GM21360 (cell line): ENCODE measurements around the gene AMIGO2.
"Not testable (repeated sequence)": the region's sequence is repeated elsewhere in the genome, so short reads cannot be mapped to it uniquely, and the experiment has no call there.

Experiments used
- ATAC-seq: cut with Tn5 transposase; IDR thresholded peaks from one replicate; pipeline ENCODE4 v1.9.1; 2021; ENCODE audit warnings: mild to moderate bottlenecking, moderate library complexity; ENCODE audit not compliant: unreplicated experiment

The AMIGO2 gene

DNA sequence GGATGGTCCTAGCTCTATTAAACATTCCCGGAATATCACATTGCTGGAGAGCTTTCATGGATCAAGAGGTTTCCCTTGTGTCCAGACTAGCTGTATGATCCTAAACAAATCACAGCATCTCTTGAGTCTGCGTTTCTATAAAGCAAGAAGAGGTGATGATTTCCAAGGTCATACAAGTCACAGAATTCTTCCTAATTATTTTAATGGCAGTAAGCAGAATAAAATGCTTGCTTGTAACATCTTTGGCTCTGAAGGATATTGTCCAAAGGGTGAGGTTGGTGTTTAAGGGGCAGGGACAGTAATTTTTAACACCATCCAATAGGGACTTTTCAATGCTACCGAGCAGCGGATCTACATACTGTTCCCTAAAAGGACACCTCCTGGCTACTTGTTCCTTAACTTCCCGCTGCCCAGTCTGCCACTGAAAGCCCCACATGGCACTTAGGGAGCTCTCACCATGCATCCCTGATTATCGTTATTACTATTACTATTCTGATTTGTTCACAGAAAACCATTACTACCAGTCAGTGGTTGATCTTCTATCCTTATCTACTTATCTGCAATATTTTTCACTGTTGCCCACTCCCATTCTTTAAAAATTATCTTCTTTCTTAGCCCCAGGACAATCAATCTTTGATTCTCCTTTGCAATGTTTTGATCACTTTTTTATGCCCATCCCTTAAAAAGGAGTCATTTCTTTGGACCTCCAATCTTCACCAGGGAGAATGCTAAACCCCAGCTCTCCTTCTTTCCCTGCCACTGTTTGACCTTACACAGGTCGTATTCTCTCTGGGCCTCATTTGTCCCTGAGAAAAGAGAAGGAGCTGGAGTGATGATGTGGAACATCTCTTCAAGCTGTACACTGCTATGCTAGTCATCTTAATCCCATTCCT is 4.3 kb downstream of the AMIGO2 start:
- no peak for ATAC-seq

DNA sequence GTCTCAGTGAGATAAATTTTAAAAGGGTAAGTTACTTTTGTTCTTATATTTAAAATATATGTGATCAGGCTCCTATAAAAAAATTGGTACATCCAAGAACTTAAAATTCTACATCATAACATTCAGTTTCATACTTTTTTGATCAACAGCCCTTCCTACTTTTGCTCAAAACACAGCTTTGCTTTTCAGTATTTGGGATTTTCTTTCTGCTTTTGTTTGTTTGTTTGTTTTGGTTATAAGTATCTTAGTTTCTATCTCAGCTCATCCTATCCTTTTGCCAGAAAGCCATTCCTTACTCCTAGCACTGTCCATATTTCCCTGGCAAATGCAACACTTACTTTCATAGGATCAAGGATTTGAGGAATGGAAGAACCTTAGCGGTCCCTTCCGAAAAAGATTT is 5.0 kb downstream of the AMIGO2 start:
- no peak for ATAC-seq

DNA sequence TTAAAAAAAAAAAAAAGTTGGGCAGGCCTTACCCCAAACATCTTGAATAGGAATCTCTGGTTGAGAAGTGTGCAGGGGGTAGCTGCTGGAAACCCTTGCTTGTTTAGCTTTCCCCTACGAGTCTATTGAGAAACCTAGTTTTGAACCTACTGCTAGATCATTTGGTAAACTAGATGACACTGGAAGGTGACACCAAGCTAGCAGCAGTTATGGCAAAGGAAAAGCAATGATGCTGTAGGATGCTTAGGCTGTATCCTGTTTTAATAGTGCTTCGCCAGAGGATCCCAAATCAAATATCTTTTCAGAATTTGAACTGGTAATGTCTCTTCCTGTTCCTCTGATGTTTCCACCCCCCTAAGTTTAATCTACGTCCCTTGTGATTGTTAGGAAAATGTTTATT is 5.8 kb downstream of the AMIGO2 start:
- ATAC-seq, result no peak

DNA sequence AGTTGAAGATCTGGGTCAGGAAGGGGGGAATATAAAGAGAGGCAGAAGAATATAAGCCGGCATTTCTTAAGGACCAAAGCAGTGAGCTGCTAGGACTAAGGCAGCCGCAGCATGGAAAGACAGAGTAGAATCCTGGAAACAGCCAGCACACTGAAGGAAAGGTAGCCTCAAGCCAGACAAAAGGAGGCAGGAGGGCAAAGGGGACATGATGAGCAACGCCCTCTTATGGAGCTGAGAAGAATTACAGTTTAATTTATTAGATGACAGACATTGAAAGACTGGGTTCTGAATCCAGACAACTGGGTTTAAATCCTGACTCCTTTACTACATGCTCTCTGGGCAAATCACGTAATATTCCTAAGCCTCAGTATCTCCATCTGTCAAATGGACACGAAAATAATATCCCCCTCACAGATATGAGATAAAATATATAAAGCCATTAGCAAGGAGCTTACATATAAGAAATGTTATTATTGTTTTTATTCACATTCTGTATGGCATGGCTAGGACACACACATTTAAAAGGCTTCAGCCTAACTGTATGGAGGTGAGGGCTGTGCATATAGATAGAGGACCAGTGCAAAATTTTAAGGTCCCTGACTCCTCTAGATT is 8.4 kb downstream of the AMIGO2 start:
- ATAC-seq, result no peak

DNA sequence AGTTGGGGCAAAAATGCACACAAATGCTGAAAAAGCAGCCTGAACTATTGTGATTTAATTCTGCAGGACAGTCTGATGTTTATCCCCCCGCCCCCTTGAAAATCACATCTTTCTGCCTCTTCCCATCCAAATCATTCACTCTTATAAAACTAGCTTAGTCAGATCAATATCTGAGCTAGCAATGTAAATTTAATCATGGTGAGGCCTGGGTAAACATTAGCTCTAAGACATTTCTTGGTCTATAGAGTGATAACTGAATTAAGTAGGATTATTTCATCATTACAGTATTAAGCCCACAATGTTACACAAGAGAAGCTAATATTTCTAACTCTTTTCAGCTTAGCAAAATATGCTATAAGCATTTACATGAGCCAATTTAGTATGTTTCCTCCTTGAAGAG is 9.4 kb downstream of the AMIGO2 start:
- no peak for ATAC-seq

DNA sequence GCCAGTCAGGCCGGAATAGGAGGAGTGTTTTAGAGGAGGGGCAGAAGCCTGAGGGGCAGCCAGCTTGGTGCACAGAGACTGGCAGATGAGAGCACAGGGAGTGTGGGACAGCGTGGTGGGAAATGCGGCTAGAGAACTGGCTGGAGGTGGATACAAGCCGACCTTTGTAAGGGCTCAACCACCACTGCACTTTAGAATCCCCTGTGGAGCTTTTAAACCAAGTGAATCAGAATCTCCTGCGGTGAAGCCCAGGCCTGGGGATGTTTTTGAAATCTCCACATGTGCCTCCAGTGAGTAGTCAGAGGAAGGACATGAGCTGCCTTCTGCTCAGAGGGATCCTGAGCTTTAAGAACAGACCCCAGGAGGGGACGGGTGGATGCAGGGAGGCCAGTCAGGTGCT is 11.2 kb downstream of the AMIGO2 start:
- no peak for ATAC-seq

DNA sequence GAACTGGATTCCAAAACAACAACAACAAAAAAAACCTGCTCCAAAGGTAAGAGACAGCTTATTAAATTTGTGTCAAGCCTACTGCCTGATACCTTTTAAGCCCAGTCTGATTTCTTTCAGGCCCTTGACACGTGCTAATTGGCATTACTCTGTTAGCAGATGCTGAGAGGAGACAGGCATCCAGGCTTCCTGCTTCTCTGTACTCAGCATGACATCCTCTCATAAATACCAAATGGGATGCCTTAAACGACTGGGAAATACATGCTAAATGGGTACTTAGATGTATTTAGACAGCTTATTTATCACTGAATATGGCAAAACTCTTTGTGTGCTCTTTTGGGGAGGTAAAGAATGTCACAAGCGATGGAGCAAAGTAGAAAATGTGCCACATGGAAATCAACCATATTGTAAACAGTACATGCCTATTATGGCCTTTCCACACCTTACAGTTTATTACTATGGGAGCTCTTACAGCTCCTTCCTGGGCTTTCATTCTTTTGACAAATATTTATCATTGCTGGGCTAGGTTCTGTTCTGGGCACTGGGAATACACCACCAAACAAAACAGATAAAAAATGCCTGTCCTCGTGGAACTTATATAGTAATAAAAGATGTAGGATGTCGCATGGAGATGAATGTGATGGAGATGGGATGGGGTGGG is 11.9 kb downstream of the AMIGO2 start:
- no peak for ATAC-seq

DNA sequence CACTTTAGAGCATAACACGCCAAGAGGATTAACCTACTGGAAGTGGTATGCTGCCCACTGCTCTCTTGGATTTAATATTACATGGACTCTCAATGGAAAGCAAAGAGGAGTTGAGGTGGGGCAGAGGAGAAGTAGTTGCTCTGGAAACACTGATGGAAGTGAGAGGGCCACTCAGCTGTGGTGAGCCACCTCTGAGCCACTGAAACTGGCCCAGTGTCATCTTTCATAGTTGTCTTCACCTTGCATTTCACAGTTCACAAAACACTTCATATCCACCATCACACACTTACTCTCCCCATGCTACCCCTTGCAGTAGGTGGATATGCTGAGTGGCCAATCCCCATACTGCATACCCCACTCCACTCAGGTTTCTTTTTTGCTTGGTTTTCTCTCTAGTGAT is 12.6 kb downstream of the AMIGO2 start:
- no peak for ATAC-seq

DNA sequence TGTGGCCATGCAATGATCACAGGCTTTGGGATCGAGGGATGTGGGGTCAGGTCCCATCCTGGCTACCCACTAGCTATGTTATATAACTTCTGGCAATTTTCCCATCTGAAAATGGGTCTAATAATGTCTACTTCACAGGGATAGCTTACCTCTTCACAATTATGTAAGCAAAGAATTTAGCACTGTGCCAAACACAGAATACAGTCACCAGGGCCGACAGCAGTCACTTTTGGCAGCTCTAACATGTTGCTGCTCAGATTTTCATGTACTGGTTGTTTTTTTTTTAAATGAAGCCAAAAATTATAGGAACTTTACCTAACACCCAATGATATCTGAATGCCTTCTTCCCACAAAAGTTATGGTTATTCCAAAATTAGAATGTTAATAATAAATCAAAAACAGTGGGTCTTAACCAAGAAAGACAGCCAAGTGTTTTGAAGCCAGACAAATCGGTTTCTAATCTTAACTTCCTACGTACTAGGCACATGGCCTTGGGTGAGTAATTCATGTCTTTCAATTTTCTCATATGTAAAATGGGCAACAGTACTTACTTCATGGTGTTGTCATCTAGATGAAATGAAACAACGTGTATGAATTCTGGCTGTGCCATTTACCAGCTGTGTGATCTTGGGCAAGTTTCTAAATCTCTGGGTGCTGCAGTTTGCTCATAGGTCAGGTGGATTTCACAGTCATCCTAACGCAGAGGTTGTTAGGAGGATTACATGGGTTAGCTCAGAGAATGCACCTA is 13.3 kb downstream of the AMIGO2 start:
- ATAC-seq, result no peak

DNA sequence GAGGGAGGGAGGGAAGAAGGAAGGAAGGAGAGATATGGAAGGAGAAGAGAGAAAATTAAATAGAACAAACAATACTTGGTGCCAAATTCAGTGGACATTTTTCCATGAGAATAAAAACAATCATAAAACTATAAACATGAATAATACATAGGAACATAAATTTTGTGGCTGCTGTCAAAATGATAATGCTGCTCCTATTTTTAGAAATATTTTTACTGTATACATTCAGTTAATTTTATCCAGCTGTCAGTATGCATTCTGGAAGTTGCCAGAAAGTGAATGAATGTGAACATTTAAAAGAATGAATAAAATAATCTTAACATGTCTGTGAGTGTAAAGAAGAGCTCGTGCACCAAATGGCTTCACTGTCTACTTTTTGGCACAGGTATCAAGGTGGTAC is 14.2 kb downstream of the AMIGO2 start:
- no peak for ATAC-seq

DNA sequence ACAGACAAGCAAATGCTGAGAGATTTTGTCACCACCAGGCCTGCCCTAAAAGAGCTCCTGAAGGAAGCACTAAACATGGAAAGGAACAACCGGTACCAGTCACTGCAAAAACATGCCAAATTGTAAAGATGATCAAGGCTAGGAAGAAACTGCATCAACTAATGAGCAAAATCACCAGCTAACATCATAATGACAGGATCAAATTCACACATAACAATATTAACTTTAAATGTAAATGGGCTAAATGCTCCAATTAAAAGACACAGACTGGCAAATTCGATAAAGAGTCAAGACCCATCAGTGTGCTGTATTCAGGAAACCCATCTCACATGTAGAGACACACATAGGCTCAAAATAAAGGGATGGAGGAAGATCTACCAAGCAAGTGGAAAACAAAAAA is 21.1 kb downstream of the AMIGO2 start:
- not testable (repeated sequence) for ATAC-seq

DNA sequence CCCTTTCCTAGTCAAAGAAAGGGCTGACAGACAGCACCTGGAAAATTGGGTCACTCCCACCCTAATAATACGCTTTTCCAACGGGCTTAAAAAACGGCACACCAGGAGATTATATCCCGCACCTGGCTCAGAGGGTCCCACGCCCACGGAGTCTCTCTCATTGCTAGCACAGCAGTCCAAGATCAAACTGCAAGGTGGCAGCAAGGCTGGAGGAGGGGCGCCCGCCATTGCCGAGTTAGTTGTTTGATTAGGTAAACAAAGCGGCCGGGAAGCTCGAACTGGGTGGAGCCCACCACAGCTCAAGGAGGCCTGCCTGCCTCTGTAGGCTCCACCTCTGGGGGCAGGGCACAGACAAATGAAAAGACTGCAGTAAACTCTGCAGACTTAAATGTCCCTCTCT is 22.8 kb downstream of the AMIGO2 start:
- ATAC-seq, result not testable (repeated sequence)

DNA sequence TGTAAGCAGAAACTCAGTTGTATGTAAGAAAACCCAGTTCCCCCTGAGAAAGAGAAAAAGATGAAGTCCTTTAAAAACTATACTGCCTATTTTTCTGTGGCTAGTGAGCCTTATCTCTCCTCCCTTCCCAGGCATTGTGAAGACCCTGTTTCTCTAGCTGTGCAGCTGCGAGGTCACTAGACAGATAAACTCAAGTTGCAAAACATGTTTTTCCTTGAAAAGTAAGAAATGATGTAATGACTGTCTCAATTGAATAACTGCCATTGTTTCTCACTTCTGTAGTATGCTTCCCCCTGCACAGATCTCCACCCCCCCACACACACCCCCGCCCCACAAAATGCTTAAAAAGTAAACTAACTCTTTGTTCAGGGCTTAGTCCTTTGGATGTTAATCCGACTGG is 23.9 kb downstream of the AMIGO2 start:
- not testable (repeated sequence) for ATAC-seq

DNA sequence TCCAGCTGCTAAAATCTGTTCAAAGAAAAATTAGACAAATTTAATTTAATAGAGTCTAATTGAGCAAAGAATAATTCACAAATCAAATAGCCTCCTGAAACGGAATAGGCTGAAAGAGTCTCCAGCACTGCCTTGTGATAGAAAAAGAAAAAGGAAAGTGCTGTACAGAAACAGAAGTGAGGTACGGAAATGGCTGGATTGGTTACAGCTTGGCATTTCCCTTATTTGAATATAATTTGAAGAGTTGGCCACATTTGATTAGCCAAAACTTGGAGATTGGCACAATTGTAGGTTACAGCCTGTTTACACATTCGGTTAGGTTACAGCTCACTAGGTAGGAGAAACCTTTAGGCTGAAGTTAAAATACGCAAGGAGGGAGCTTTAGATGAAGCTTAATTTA is 25.1 kb downstream of the AMIGO2 start:
- no peak for ATAC-seq

DNA sequence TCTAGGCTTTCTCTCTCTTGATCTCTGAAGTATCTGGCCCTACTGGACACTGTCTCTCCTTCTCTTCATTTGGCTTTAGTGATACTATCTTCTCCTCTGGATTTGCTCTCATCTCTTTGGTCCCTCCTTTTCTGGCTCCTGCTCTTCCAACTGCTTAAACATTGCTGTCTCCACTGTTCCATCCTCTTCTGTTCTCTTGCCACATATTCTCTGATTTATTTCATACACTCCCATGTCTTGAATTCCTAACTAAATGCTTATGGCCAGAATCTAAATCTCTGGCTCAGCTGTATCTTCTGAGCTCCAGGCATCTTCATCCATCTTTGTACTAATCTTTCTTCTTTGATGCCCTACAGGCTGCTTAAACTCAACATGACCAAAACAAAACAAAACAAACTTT is 25.8 kb downstream of the AMIGO2 start:
- ATAC-seq, result no peak

DNA sequence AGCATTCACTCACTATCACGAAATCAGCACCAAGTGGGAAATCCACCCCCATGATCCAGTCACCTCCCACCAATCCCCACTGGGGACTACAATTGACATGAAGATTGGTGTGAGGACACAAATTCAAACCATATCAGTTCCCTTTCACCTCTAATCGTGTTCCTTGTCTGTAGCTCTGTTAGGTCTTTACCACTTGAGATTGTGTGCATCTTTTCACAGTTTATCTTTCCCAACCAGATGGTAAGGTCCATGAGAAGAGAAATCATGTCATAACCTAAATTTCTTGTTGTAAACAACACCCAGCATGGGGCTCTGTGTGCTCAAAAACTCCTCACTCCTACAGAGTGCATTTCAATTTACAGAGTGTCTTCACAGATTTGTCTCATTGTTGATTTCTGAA is 27.5 kb downstream of the AMIGO2 start:
- ATAC-seq, result no peak

DNA sequence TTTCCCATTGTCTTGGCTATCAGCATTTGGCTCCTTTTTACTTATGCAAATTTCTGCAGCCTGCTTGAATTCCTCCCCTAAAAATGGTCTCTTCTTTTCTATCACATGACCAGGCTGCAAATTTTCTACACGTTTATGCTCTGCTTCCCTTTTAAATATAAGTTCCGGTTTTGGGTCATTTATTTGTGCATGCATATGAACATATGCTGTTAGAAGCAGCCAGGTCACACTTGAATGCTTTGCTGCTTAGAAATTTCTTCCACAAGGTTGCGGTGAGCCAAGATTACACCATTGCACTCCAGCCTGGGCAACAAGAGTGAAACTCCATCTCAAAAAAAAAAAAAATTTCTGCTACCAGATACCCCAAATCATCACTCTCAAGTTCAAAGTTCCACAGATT is 28.5 kb downstream of the AMIGO2 start:
- ATAC-seq, result not testable (repeated sequence)

DNA sequence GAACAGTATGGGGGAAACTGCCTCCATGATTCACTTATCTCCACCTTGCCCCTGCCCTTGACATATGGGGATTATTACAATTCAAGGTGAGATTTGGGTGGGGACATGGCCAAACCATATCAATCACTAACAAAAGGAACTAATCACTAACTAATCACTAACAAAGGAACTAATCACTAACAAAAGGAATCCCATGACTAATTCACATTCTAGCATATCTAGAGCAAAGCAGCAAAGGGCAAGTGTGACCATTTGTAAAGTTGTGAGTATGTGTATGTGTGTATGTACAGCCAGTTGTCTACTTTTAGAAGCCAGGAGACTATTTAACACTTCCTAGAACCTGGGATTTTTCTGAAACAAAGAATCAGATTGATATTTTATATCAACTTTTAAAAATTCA is 31.2 kb downstream of the AMIGO2 start:
- ATAC-seq, result no peak

DNA sequence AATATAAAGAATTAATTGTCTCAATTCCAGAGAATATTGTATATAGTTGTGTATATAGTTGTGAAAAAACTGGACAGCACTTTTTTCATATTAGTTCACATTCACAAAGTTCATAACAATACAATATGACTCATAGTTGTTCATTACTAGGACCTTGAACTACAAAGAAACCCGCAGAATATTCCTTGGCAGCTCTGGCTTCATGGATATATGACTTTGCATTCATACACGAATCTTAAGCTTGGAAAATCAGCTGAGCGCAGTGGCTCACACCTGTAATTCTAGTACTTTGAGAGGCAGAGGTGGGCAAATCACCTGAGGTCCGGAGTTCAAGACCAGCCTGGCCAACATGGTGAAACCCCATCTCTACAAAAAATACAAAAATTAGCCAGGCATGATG is 38.4 kb downstream of the AMIGO2 start:
- no peak for ATAC-seq

DNA sequence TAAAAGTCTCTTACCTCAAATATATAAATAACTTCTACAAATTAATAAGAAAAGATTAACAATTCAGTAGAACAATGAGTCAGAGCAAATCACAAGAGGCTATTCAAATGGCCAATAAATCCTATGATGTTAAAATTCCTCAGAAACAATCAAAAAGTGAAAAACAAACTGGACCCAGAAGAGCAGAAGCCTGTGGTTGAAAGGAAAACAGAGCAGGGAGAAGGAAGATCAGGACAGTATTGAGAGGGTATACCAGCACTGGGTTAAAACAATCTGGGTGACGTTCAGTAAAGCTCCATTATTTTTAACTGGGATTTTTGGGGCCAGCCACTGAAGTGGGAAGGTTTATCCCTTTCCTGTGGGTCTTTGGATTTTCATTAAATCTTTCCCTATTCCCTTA is 40.0 kb downstream of the AMIGO2 start:
- no peak for ATAC-seq

DNA sequence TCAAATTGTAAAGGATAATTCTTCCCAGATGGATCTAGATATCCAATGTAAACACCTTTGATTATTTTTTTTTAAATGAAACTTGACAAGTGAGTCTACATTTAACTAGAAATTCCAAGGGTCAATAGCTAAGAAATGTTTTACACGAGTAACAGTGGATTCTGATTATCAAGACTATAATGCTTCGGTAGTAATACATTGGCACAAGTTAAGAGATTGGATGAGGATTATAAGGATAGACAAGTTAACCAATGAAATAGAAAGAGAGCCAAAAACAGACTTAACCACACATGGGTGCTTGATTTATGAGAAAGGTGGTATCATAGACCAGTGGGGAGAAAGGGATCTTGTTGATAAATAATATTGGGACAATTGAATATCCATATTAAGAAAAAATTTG is 40.7 kb downstream of the AMIGO2 start:
- no peak for ATAC-seq
